Measurements from ENCODE around the gene WDR53.
"Not testable (repeated sequence)": the region's sequence is repeated elsewhere in the genome, so short reads cannot be mapped to it uniquely, and the experiment has no call there.

Gene WDR53

GRCh38 chr3:196557236-196557635 is 11.1 kb downstream of the WDR53 start:
- DNase-seq: no peak

- DNase-seq: no peak
Observed at GRCh38 chr3:196555295-196555694, 13.1 kb downstream of the WDR53 start.

- no peak for DNase-seq
Observed at GRCh38 chr3:196554205-196554604, 14.1 kb downstream of the WDR53 start.

- DNase-seq: no peak
Observed at GRCh38 chr3:196553551-196553950, 14.8 kb downstream of the WDR53 start.

GRCh38 chr3:196552253-196552652 is 16.1 kb downstream of the WDR53 start:
- DNase-seq: no peak

GRCh38 chr3:196550172-196550571 is 18.2 kb downstream of the WDR53 start:
- DNase-seq: not testable (repeated sequence)

- DNase-seq: not testable (repeated sequence)
Observed at GRCh38 chr3:196549312-196549711, 19.0 kb downstream of the WDR53 start.

GRCh38 chr3:196547067-196547466 is 21.3 kb downstream of the WDR53 start:
- DNase-seq: no peak

GRCh38 chr3:196546537-196546936 is 21.8 kb downstream of the WDR53 start:
- DNase-seq: no peak

GRCh38 chr3:196544491-196544992 is 23.8 kb downstream of the WDR53 start:
- DNase-seq: no peak

- DNase-seq: no peak
Observed at GRCh38 chr3:196541684-196542445, 26.5 kb downstream of the WDR53 start.

- DNase-seq: peak; percentile 76
Observed at GRCh38 chr3:196537319-196537984, 30.9 kb downstream of the WDR53 start.

- no peak for DNase-seq
Observed at GRCh38 chr3:196533260-196533681, 35.1 kb downstream of the WDR53 start.

GRCh38 chr3:196531418-196531817 is 36.9 kb downstream of the WDR53 start:
- DNase-seq: no peak

GRCh38 chr3:196528639-196529233 is 39.6 kb downstream of the WDR53 start:
- DNase-seq: peak; percentile 92

GRCh38 chr3:196525141-196525540 is 43.2 kb downstream of the WDR53 start:
- DNase-seq: no peak

GRCh38 chr3:196524527-196524926 is 43.8 kb downstream of the WDR53 start:
- no peak for DNase-seq

GRCh38 chr3:196523841-196524240 is 44.5 kb downstream of the WDR53 start:
- no peak for DNase-seq

GRCh38 chr3:196521291-196521690 is 47.1 kb downstream of the WDR53 start:
- DNase-seq: not testable (repeated sequence)

- DNase-seq: peak; percentile 47
Observed at GRCh38 chr3:196519718-196520082, 48.7 kb downstream of the WDR53 start.

- peak; percentile 72 for DNase-seq
Observed at GRCh38 chr3:196518966-196519717, 49.2 kb downstream of the WDR53 start.

GRCh38 chr3:196517919-196518318 is 50.4 kb downstream of the WDR53 start:
- no peak for DNase-seq

- no peak for DNase-seq
Observed at GRCh38 chr3:196517162-196517800, 51.1 kb downstream of the WDR53 start.
